Gastroesophageal sphincter (tissue), 3 donors: ENCODE results near the gene ATP9A.

Experiments used
- POLR2A ChIP-seq, 2 donors: fragments of 450-650 bp; IDR thresholded peaks; one replicate each; pipeline ENCODE4 v1.6.1; 2017; ENCODE audit warnings: antibody characterized with exemption in 2 of 2, mild to moderate bottlenecking in 2 of 2, moderate library complexity in 1 of 2
- POLR2AphosphoS5 ChIP-seq: sonication (generic); formaldehyde crosslinking; IDR thresholded peaks from one replicate; pipeline ENCODE4 v1.6.1; 2017; ENCODE audit warnings: antibody characterized with exemption
- TF ChIP-seq, protein P1 (sequence below), 4 experiments: fragments of 200-600 bp in 2 of 4; fragments of 450-650 bp in 2 of 4; sonication (generic) in 1 of 4; IDR thresholded peaks; one replicate each; pipeline ENCODE4 v1.5.1; 2017 to 2019; ENCODE audit warnings: antibody characterized with exemption in 4 of 4, mild to moderate bottlenecking in 2 of 4, moderate library complexity in 2 of 4

DNA sequence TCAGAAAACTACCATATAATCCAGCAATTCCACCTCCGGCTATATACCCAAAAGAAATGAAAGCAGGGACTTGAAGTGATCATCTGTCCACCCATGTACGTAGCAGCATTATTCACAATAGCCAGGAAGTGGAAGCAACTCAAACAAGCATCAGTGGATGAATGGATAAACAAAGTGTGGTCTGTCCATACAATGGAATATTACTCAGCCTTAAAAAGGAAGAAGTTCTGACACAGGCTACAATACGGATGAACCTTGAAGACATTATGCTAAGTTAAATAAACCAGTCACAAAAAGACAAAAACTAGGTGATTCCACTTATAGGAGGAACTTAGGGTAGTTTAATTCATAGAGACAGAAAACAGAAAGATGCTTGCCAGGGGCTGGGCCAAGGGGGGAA lies 76.5 kb downstream of the ATP9A start:
- TF ChIP-seq, protein P1, sequence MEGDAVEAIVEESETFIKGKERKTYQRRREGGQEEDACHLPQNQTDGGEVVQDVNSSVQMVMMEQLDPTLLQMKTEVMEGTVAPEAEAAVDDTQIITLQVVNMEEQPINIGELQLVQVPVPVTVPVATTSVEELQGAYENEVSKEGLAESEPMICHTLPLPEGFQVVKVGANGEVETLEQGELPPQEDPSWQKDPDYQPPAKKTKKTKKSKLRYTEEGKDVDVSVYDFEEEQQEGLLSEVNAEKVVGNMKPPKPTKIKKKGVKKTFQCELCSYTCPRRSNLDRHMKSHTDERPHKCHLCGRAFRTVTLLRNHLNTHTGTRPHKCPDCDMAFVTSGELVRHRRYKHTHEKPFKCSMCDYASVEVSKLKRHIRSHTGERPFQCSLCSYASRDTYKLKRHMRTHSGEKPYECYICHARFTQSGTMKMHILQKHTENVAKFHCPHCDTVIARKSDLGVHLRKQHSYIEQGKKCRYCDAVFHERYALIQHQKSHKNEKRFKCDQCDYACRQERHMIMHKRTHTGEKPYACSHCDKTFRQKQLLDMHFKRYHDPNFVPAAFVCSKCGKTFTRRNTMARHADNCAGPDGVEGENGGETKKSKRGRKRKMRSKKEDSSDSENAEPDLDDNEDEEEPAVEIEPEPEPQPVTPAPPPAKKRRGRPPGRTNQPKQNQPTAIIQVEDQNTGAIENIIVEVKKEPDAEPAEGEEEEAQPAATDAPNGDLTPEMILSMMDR (IDR thresholded peaks at IDR 0.05) = no peak
- TF ChIP-seq POLR2A (IDR thresholded peaks at IDR 0.05) (no peak), POLR2AphosphoS5 (no peak)
